H1 (cell line): ENCODE results near the gene SOX12. TPM values are rescaled to one million over a fixed set of nuclear protein-coding genes. Genes with fewer than 3 reads are reported as not detected.

Experiments
- ASH2L ChIP-seq: fragments of 200-600, 300-600 bp; sonication (generic); IDR thresholded peaks from one replicate; pipeline ENCODE4 v1.7.1; 2017; ENCODE audit warnings: low read length
- BRCA1 ChIP-seq: IDR thresholded peaks from 2 replicates; pipeline ENCODE4 v1.6.1; 2012; ENCODE audit warnings: low read depth, low read length, improper control_type of control experiment
- CHD1 ChIP-seq: IDR thresholded peaks from 2 replicates; pipeline ENCODE4 v1.6.1; 2012; ENCODE audit warnings: low read depth, low read length, improper control_type of control experiment
- CTCF ChIP-seq, 3 experiments: IDR thresholded peaks; 1 replicate in 2 of 3; 2 replicates in 1 of 3; pipeline versions ENCODE4 v1.5.1 to v1.6.1; 2011; ENCODE audit warnings: low read length in 3 of 3, mild to moderate bottlenecking in 3 of 3, inconsistent platforms in 2 of 3, low read depth in 1 of 3, moderate library complexity in 1 of 3; ENCODE audit not compliant: insufficient read depth in 1 of 3; ENCODE audit errors: control extremely low read depth in 1 of 3
- EGR1 ChIP-seq: IDR thresholded peaks from 2 replicates; pipeline ENCODE4 v1.6.1; 2011; ENCODE audit warnings: low read depth, low read length, borderline replicate concordance
- HDAC2 ChIP-seq, 2 experiments: fragments of 300-600 bp in 1 of 2; sonication (generic) in 1 of 2; IDR thresholded peaks; 2 replicates each; pipeline ENCODE4 v1.6.1; 2011 to 2012; ENCODE audit warnings: low read depth in 2 of 2, low read length in 2 of 2, mild to moderate bottlenecking in 2 of 2, moderate library complexity in 2 of 2, borderline replicate concordance in 1 of 2, inconsistent platforms in 1 of 2
- JUND ChIP-seq: IDR thresholded peaks from 2 replicates; pipeline ENCODE4 v1.6.1; 2011; ENCODE audit warnings: mild to moderate bottlenecking, improper control_type of control experiment, low read length
- MAX ChIP-seq: IDR thresholded peaks from 2 replicates; pipeline ENCODE4 v1.6.1; 2012; ENCODE audit warnings: inconsistent platforms
- NANOG ChIP-seq: IDR thresholded peaks from 2 replicates; pipeline ENCODE4 v1.6.1; 2011; ENCODE audit warnings: low read length, low read depth, mild to moderate bottlenecking, inconsistent platforms; ENCODE audit not compliant: insufficient read depth, poor library complexity, severe bottlenecking
- NRF1 ChIP-seq: IDR thresholded peaks from 2 replicates; pipeline ENCODE4 v1.6.1; 2011; ENCODE audit warnings: mild to moderate bottlenecking, low read depth, low read length, improper control_type of control experiment
- POLR2AphosphoS5 ChIP-seq: IDR thresholded peaks from 2 replicates; pipeline ENCODE4 v1.6.1; 2011; ENCODE audit warnings: low read depth, low read length
- RBBP5 ChIP-seq: IDR thresholded peaks from 2 replicates; pipeline ENCODE4 v1.7.1; 2012; ENCODE audit warnings: low read depth, mild to moderate bottlenecking, inconsistent platforms, low read length, moderate library complexity, borderline replicate concordance
- RNF2 ChIP-seq: fragments of 200-900, 300-1000 bp; sonication (generic); IDR thresholded peaks from 2 replicates; pipeline ENCODE4 v1.7.1; 2016; ENCODE audit warnings: borderline replicate concordance, low read depth, mild to moderate bottlenecking, antibody characterized with exemption, low read length; ENCODE audit not compliant: poor library complexity, severe bottlenecking; ENCODE audit errors: missing control alignments
- RXRA ChIP-seq: IDR thresholded peaks from 2 replicates; pipeline ENCODE4 v1.6.1; 2011; ENCODE audit warnings: low read depth, mild to moderate bottlenecking, low read length, moderate library complexity; ENCODE audit not compliant: insufficient read depth
- SAP30 ChIP-seq: fragments of 300-600 bp; sonication (generic); IDR thresholded peaks from 2 replicates; pipeline ENCODE4 v1.7.1; 2012; ENCODE audit warnings: low read length, moderate library complexity, mild to moderate bottlenecking, inconsistent platforms; ENCODE audit not compliant: insufficient read depth, insufficient replicate concordance
- SIN3A ChIP-seq, 2 experiments: IDR thresholded peaks in 1 of 2; conservative IDR thresholded peaks in 1 of 2; 2 replicates each; pipeline ENCODE4 v1.6.1; 2011 to 2012; ENCODE audit warnings: low read length in 2 of 2, improper control_type of control experiment in 1 of 2, low read depth in 1 of 2, mild to moderate bottlenecking in 1 of 2
- SP2 ChIP-seq: IDR thresholded peaks from 2 replicates; pipeline ENCODE4 v1.6.1; 2012; ENCODE audit warnings: mild to moderate bottlenecking, low read length, inconsistent platforms
- TAF1 ChIP-seq: IDR thresholded peaks from 2 replicates; pipeline ENCODE4 v1.6.1; 2011; ENCODE audit warnings: mild to moderate bottlenecking, low read depth, low read length
- TBP ChIP-seq: IDR thresholded peaks from 2 replicates; pipeline ENCODE4 v1.6.1; 2011; ENCODE audit warnings: low read depth, low read length, improper control_type of control experiment
- TEAD4 ChIP-seq: IDR thresholded peaks from 2 replicates; pipeline ENCODE4 v1.6.1; 2012; ENCODE audit warnings: low read depth, low read length, inconsistent platforms, mixed read lengths
- polyA plus RNA-seq, 7 experiments: library from polyadenylated mRNA; depleted of rRNA in 3 of 7; stranded (reverse) in 5 of 7; unstranded in 2 of 7; fragments of >200 nt in 5 of 7; fragments of 200-250 nt in 2 of 7; gene quantifications; 1 replicate in 5 of 7; 2 replicates in 1 of 7; 4 replicates in 1 of 7; pipeline versions ENCODE4 v1.2.1 to v1.2.3, GENCODE V29; 2011 to 2013; ENCODE audit warnings: missing spikeins in 2 of 7, mixed read lengths in 2 of 7
- total RNA-seq: library from RNA; stranded (reverse); fragmentation: NEBNext Ultra II Directional; extraction: Animal tissue kit (Norgen Biotek cat#: 25700); gene quantifications from 2 replicates; pipeline ENCODE4 v1.2.1, GENCODE V29; 2021

The SOX12 gene
- total and polyA plus RNA-seq, 2 of the 8 experiments (the other 6 are each of a cell fraction or from before 2014, with no cell fraction given): 6.4 to 63.0 TPM

- TF ChIP-seq BRCA1: no peak
- no peak for TF ChIP-seq RXRA
- TF ChIP-seq SIN3A (conservative IDR thresholded peaks at IDR 0.05 in 1 of 2, IDR thresholded peaks at IDR 0.05 in 1 of 2; ENCODE audit: low read depth in 1 of 2, low read length in 2 of 2): 0 out of 4 replicates have a peak, but pooled peaks of 1 of the 2 experiments have one; percentile 50
- TF ChIP-seq CTCF (IDR thresholded peaks at IDR 0.05; ENCODE audit: control extremely low read depth in 1 of 3, insufficient read depth in 1 of 3, low read depth in 1 of 3, low read length in 3 of 3): no peak
- TF ChIP-seq TBP: peak; percentile 78
- no peak for TF ChIP-seq RNF2
- no peak for TF ChIP-seq CHD1
- TF ChIP-seq TEAD4: no peak
- peak; percentile 68 for TF ChIP-seq TAF1
- TF ChIP-seq ASH2L: no peak
- 0 out of 2 replicates have a peak, but pooled peaks have one; percentile 33 for TF ChIP-seq EGR1
- TF ChIP-seq SAP30: no peak
- TF ChIP-seq JUND: no peak
- TF ChIP-seq MAX: no peak
- no peak for TF ChIP-seq NRF1
- TF ChIP-seq SP2: no peak
- TF ChIP-seq NANOG: no peak
- 0 out of 4 replicates have a peak, but pooled peaks of 1 of the 2 experiments have one; percentile 1 for TF ChIP-seq HDAC2 (IDR thresholded peaks at IDR 0.05; ENCODE audit: borderline replicate concordance in 1 of 2, low read depth in 2 of 2, low read length in 2 of 2)
- peak; percentile 68 for TF ChIP-seq POLR2AphosphoS5
- TF ChIP-seq RBBP5: peak; percentile 45; the same call in 1 of the 2 replicates
These were observed at the start of gene SOX12 (continued) for GRCh38 chr20:325045-325888.
